Gastrocnemius medialis (tissue), 4 donors: ENCODE data around the gene CYTH1. TPM values are rescaled to one million over a fixed set of nuclear protein-coding genes. Genes with fewer than 3 reads are reported as not detected.

Experiments used
- ATAC-seq, 2 donors: fragments of 150-250 bp; one replicate each; pipeline ENCODE4 v1.9.1; 2016
- DNase-seq, 2 donors: peaks; one replicate each; pipeline ENCODE4 v3.0.0-alpha.2; 2019
- H3K27ac ChIP-seq, 4 donors: fragments of 200-600 bp; sonication (generic); 1 replicate in 1 of 4; 2 replicates in 3 of 4; pipeline ENCODE4 v1.5.1; 2016 to 2018; ENCODE audit warnings: mild to moderate bottlenecking in 2 of 4, moderate library complexity in 1 of 4
- H3K27me3 ChIP-seq, 3 donors: fragments of 200-600 bp; sonication (generic) in 2 of 3; 1 replicate in 1 of 3; 2 replicates in 2 of 3; pipeline versions ENCODE4 v1.5.1 to v1.6.0; 2016 to 2019; ENCODE audit warnings: mild to moderate bottlenecking in 1 of 3, moderate library complexity in 1 of 3
- H3K36me3 ChIP-seq, 2 donors: fragments of 200-600 bp; sonication (generic) in 1 of 2; one replicate each; pipeline ENCODE4 v1.5.1; 2017 to 2018
- H3K4me1 ChIP-seq, 2 donors: fragments of 200-600 bp; sonication (generic) in 1 of 2; one replicate each; pipeline ENCODE4 v1.5.1; 2016 to 2017; ENCODE audit warnings: mild to moderate bottlenecking in 2 of 2
- H3K4me3 ChIP-seq, 4 donors: fragments of 200-600 bp; sonication (generic) in 3 of 4; 1 replicate in 1 of 4; 2 replicates in 3 of 4; pipeline ENCODE4 v1.5.1; 2016 to 2019; ENCODE audit warnings: mild to moderate bottlenecking in 2 of 4
- H3K9me3 ChIP-seq, 3 donors: fragments of 200-600 bp; sonication (generic) in 2 of 3; 1 replicate in 1 of 3; 2 replicates in 2 of 3; pipeline ENCODE4 v1.5.1; 2016 to 2019
- POLR2A ChIP-seq, 2 donors: fragments of 450-650 bp; IDR thresholded peaks; one replicate each; pipeline ENCODE4 v1.6.1; 2017; ENCODE audit warnings: antibody characterized with exemption in 2 of 2, mild to moderate bottlenecking in 2 of 2, moderate library complexity in 2 of 2
- in situ Hi-C, 4 donors: fragments of 200-750 bp; cut with MboI; loops; one replicate each; pipeline versions ENCODE4 v1.15.0 to v1.8.0; 2017; ENCODE audit warnings: low sequenced_read_pairs in 4 of 4
- intact Hi-C: fragments of 100-400 bp; cut with DNase I; formaldehyde crosslinking; loops from one replicate; pipeline ENCODE4 v1.15.1; 2023; ENCODE audit warnings: low total_unique reads
- total RNA-seq, 4 donors: library from RNA; depleted of rRNA; stranded (reverse); fragments of >200 nt; gene quantifications; one replicate each; pipeline versions ENCODE4 v1.1.0 to v1.2.3, GENCODE V29; 2016
- TF ChIP-seq, protein P1 (sequence below), 5 experiments: fragments of 450-650 bp in 3 of 5; fragments of 200-600 bp in 2 of 5; sonication (generic) in 2 of 5; IDR thresholded peaks in 4 of 5; conservative IDR thresholded peaks in 1 of 5; 1 replicate in 4 of 5; 2 replicates in 1 of 5; pipeline ENCODE4 v1.5.1; 2016 to 2019; ENCODE audit warnings: antibody characterized with exemption in 5 of 5, mild to moderate bottlenecking in 3 of 5, moderate library complexity in 3 of 5

CYTH1 gene
- total RNA-seq, 4 donors from 2014 or later, result 24.7 to 43.7 (median 32.4) TPM

DNA sequence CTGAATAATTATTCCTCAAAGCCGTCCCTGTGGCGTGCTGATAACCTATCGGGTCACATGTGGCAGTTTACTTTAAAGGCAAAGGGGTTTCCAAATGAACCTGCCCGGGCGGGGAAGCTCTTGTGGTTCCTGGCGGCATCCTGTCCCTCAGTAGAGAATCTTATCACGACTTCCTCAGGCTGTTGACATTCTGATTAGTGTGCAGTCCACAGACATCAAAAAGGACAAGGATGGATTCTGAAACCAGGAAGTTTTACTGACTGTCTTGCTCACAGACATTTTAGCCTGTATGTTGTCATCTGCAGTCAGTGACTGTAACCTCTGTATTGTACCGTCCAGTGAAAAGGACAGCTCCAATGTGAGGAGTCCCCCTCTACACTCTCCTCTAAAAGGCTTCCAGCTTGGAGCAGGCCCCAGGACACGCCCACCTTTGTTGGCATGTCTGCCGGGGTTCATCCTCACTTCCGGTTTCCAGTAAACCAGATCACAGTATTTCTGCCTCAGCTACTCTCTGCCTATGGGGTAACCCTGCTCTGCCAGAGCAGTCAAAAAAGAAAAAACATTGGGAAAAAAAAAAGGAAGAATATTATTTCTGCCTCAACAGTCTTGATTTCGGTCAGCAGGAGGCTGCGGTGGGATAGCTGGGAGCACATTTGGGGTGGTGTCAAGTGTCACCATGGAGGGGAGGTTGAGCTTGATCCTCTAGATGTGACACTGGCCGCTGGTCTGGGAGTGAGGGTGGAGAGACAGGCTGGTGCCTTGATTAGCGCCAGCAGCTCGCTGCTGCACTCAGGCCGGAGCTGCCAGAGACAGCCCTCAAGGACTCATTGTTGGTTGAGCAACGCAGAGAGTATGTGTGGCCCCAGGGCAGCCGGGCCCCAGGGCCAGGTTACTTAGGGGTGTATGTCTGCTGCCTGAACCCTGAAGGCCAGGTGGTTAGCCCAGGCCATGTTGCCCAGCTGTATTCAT is 115.8 kb downstream of the CYTH1 start:
- TF ChIP-seq POLR2A (IDR thresholded peaks at IDR 0.05), result no peak
- TF ChIP-seq, protein P1, sequence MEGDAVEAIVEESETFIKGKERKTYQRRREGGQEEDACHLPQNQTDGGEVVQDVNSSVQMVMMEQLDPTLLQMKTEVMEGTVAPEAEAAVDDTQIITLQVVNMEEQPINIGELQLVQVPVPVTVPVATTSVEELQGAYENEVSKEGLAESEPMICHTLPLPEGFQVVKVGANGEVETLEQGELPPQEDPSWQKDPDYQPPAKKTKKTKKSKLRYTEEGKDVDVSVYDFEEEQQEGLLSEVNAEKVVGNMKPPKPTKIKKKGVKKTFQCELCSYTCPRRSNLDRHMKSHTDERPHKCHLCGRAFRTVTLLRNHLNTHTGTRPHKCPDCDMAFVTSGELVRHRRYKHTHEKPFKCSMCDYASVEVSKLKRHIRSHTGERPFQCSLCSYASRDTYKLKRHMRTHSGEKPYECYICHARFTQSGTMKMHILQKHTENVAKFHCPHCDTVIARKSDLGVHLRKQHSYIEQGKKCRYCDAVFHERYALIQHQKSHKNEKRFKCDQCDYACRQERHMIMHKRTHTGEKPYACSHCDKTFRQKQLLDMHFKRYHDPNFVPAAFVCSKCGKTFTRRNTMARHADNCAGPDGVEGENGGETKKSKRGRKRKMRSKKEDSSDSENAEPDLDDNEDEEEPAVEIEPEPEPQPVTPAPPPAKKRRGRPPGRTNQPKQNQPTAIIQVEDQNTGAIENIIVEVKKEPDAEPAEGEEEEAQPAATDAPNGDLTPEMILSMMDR (IDR thresholded peaks at IDR 0.05 in 4 of 5, conservative IDR thresholded peaks at IDR 0.05 in 1 of 5), result no peak
- Histone ChIP-seq H3K27ac (peak overlapping the region; percentile 11 to 49 (median 34)), H3K36me3 (no peaks in the 10 kb centered on the region), H3K27me3 (no peaks in the 10 kb centered on the region), H3K9me3 (no peaks in the 10 kb centered on the region), H3K4me3 (no peak overlapping the region), H3K4me1 (peaks cover 4 to 13% of the 10 kb centered on the region in 2 donors)
- DNase-seq (peak in 1 of 2 donors; percentile 15), ATAC-seq (peak; percentile 11 to 33)
- in situ Hi-C loops, result no loop called here
- intact Hi-C loops, result no loop called here

- in situ Hi-C loops, result no loop called here
- no peak for TF ChIP-seq POLR2A (IDR thresholded peaks at IDR 0.05)
- TF ChIP-seq, protein P1 (IDR thresholded peaks at IDR 0.05 in 4 of 5, conservative IDR thresholded peaks at IDR 0.05 in 1 of 5), result no peak
- no peaks in the 10 kb centered on the region for H3K9me3 ChIP-seq
- peaks cover 4 to 13% of the 10 kb centered on the region in 2 donors for H3K4me1 ChIP-seq
- peak in 1 of 2 donors; percentile 7 for DNase-seq
- peak overlapping the region; percentile 11 to 49 (median 34) for H3K27ac ChIP-seq
- H3K36me3 ChIP-seq, result no peaks in the 10 kb centered on the region
- H3K4me3 ChIP-seq, result no peak overlapping the region
- intact Hi-C loops, result no loop called here
- ATAC-seq, result no peak
- no peaks in the 10 kb centered on the region for H3K27me3 ChIP-seq
Observed at GRCh38 chr17:78665387-78665951, 116.6 kb downstream of the CYTH1 start.

- H3K27ac ChIP-seq, result no peak overlapping the region
- H3K9me3 ChIP-seq, result no peaks in the 10 kb centered on the region
- no peaks in the 10 kb centered on the region for H3K36me3 ChIP-seq
- ATAC-seq, result no peak
- peaks cover 4 to 13% of the 10 kb centered on the region in 2 donors for H3K4me1 ChIP-seq
- no peak for DNase-seq
- no peak for TF ChIP-seq POLR2A (IDR thresholded peaks at IDR 0.05)
- TF ChIP-seq, protein P1 (IDR thresholded peaks at IDR 0.05 in 4 of 5, conservative IDR thresholded peaks at IDR 0.05 in 1 of 5), result no peak
- H3K27me3 ChIP-seq, result no peaks in the 10 kb centered on the region
- intact Hi-C loops, result no loop called here
- no peak overlapping the region for H3K4me3 ChIP-seq
- in situ Hi-C loops, result no loop called here
Observed at GRCh38 chr17:78664476-78665386, 117.3 kb downstream of the CYTH1 start.

- TF ChIP-seq, protein P1 (IDR thresholded peaks at IDR 0.05 in 4 of 5, conservative IDR thresholded peaks at IDR 0.05 in 1 of 5), result no peak
- no peak for TF ChIP-seq POLR2A (IDR thresholded peaks at IDR 0.05)
- H3K36me3 ChIP-seq, result no peaks in the 10 kb centered on the region
Observed at GRCh38 chr17:78661093-78661770, 120.8 kb downstream of the CYTH1 start.

More at GRCh38 chr17:78661093-78661770, 120.8 kb downstream of the CYTH1 start:
- Histone ChIP-seq H3K27ac (no peak overlapping the region), H3K4me1 (peaks cover 3 to 4% of the 10 kb centered on the region in 2 donors), H3K27me3 (no peaks in the 10 kb centered on the region), H3K9me3 (no peaks in the 10 kb centered on the region), H3K4me3 (no peak overlapping the region)
- ATAC-seq (no peak), DNase-seq (no peak)
- intact Hi-C loops (no loop called here), in situ Hi-C loops (no loop called here)
